DMS 273 (cell line): Measurements from ENCODE around the gene C16orf87.

ENCODE experiments used
- DNase-seq: peaks from one replicate; lab custom pipeline; 2025; ENCODE audit not compliant: unreplicated experiment; lab: John Stamatoyannopoulos, UW

The C16orf87 gene

DNA sequence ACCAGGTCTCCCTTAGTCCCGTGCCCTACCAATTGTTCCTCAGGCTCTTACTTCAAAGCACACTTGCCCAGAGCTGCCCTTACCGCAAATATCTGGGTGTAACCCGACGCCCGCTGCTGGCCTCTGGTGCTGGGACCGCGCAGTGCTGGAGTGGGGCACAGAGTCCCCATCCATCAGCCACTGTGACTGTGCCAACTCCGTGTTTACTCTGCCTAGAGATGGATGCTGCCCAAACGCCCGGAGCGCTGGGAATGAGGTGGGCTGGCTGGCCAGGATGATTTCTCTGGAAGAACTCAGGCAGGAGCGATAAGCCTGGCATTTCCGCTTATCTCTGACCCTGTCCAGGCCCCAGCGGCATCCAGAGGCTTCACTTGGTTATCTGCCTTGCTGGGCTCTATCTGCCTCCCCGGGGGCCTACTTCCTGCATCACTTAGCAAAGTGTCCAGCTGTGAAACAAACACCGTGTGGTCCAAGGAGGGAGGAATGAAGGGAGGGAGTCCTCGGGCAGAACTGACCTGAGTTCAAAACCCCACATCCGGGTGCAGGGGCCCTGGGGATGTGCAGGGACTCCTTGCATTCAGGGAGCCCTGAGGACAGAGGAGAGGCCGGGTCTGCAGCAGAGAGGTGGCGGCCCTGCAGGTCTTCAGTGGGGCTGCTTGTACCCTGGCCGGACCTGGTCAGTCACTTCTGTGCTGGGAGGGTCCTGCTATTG is 73.5 kb downstream of the C16orf87 start:
- peak; percentile 21 for DNase-seq

DNA sequence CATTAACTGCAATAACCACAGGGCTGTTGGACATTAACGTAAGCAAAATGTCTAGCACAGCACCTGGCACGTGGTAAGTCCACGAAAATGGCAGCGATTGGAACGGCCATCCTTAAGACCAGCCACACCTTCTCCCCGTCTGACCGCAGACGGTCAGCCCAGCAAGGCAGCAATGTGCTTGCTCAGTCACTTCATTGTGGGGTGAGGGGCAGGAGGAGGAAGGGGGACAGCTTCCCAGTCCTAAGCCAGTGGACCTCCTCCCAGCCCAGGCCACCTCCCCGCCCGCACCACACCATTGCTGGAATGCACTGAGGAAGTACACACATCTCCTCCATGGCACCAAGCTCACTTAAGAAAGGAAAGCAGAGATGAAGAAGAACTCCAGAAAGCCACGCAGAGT is 74.2 kb downstream of the C16orf87 start:
- no peak for DNase-seq

DNA sequence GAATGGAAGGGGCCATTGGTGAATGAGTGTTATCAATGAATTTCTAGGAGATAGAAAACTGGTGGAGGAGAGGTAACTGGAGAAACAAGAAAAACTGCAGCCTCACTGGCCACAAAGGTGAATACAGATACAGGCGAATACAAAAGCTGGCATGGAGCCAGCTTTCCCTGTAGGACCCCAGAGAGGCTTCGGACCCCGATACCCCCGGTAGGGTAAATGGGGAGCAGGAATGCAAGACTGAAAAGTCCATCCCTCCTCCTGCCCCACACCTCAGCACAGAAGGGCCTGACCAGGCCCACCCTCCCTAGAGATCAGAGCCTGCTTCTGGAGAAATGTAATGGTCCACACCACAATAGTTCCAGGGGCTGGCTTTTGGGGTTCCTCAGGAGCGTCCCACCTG is 78.0 kb downstream of the C16orf87 start:
- no peak for DNase-seq

DNA sequence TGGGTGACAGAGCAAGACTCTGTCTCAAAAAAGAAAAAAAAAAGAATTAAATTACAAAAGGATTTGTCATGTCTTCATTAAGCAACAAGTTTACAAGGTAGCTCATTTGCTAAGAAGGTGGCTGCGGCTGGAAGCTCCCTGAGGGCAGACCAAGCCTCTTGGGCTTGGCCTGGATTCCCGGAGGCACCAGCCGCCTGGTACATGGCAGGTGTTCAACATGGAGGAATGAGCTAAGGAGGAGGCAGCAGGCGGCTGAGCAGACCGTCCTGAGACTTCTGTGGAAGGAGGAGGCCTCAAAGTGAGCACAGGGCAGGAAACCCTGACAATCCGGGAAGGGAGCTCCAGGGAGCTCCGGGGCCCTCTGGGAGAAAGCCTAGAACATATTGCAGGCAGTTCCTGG is 79.6 kb downstream of the C16orf87 start:
- DNase-seq, result no peak

DNA sequence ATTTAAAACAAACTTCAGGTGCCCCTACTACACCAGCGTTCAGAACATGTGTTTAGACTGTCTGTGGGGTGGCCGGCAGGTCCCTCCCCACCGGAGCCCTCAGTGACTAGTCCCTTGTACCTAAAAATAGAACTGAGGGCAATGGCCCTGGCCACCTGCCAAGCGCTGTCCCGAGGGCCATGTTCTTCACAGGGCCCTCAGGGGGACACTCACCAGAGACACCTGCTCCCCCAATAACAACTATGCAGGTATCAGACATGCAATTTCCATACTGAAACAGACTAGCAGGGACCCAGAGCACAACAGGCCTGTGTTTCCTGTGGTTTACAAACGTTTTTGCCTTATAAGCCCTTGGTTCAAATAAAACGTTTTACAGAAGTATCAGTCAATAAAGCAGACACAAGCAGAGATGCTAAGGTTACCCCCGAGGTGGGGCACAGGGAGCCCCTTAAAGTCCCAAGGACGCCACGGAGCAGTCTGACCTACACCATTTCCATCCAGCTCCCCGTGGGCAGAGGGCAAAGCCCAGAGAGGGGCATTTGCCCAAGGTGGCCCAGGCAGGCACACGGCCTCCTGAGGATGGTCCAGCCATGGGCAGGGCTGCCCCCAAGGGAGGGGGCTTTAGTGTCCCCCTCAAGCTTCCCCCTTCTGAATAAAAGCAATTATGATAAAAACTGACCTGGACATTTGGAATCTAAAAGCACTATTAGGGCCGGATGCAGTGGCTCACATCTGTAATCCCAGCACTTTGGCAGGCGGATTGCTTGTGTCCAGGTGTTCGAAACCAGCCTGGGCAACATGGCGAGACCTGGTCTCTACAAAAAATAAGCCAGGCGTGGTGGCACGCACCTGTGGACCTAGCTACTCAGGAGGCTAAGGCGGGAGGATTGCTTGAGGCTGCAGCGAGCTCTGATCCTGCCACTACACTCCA is 81.9 kb downstream of the C16orf87 start:
- no peak for DNase-seq

DNA sequence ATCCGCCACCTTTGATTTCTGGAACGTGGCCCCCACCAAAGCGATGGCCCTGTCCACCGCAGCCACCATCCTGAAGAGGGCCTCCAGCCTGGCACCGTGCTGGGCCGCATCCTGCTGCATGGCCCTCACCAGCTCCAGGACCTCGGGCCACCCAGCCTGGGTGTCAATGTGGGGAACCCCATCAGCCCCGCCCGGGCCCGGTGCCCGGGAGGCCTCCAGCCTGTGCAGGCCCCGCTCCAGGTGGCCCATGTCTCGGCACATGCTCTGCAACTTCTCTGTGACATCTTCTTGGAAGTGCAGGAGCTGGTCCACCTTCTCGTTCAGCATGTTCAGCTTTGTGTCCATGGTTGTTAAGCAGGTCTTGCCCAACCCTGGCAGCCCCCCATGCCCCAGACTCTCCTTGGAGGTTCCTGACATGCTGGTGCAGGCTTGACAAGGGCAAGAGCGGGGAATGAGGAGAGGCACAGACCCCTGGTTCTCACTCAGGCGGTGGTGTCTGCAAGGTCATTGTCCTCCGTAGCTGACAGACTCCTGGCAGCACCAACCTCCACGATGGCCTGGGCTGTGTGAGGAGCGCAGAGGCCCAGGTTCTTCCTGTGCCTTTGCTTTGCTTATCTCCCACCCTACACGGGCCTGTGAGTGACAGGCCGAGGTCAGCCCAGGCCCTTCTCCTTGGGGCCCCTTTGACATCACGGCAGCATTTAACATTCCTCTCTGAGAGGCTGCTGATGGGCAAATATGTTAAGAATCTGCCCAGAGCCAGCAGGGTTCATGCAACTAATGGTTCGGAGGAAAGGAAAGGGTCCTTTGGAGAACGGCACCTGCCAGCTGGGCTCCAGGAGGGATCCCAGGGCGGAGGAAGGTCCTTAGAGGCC is 83.0 kb downstream of the C16orf87 start, which contains the start of gene MYLK3:
Gene MYLK3, minus strand, starts transcription at position 568 of the 875 bp plus-strand sequence. Its CDS starts 151 bp downstream, at position 417.
- no peak for DNase-seq

DNA sequence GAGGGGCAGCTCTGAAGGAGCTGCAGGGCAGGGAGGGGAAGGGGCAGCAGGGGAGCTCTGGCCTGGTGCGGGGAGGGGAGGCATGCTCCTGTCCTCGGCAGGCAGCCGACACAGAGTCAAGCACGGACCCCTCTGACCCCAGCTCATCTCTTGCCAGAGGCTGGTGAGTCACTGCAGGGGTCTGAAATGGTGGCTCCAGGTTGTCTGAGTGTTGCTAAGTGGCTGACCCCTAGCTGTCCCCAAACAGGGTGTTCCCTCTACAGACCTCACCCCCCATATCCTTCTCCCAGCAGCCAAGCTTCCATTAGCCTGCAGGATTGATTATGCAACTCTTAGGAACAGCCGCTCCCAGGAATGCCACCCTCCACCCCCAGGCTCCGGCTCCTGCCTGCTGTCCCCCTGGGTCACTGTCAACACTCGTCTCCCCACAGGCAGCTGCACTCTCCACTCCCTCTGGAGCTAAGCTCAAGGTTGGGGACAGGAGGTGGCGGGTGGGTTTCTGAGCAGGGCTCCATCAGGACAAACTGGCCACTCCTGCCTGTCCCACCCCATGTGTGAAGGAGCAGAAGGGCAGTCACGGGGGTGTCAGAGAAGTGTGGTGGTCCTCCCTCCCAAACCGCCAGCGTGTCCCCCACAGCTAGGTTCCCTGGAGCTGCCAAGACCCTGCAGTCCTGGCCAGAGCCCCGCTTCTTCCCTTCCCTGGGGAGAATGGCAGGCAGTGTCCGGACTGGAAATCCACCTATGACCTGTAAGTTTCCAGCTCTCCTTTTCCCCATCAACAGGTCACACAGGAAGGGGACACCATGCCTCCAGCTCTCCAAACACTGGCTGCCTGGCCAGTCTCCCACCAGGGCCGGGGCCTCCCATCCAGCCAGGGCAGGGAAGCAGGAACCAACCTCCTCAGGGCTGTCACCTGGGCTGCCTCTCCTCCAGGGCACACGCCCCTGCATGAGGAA is 83.9 kb downstream of the C16orf87 start:
- no peak for DNase-seq
